DOHH2 (cell line): ENCODE results near the gene HECTD1.
"Not testable (repeated sequence)": the region's sequence is repeated elsewhere in the genome, so short reads cannot be mapped to it uniquely, and the experiment has no call there.

Source experiments
- CTCF ChIP-seq: fragments of 200-600 bp; sonication (generic); IDR thresholded peaks from one replicate; pipeline ENCODE4 v1.5.1; 2014; ENCODE audit warnings: antibody characterized with exemption, mild to moderate bottlenecking, low read depth, low read length; ENCODE audit not compliant: poor library complexity, severe bottlenecking
- EZH2phosphoT487 ChIP-seq: fragments of 200-600 bp; sonication (generic); IDR thresholded peaks from 2 replicates; pipeline ENCODE4 v1.6.1; 2017; ENCODE audit warnings: borderline replicate concordance, mild to moderate bottlenecking, antibody characterized with exemption, low read length, moderate library complexity, mixed read lengths

- not testable (repeated sequence) for TF ChIP-seq CTCF, EZH2phosphoT487
Observed at GRCh38 chr14:31052905-31053586, 154.5 kb downstream of the HECTD1 start.
